ENCODE results near the gene MUSK. TPM values are rescaled to one million over a fixed set of nuclear protein-coding genes. Genes with fewer than 3 reads are reported as not detected.

The MUSK gene
- total RNA-seq, 1 donor from 2014 or later = not detected

GRCh38 chr9:110626101-110626829 lies 42.3 kb upstream of the MUSK start:
- peak; percentile 54 for ATAC-seq (ENCODE audit: low read depth)

GRCh38 chr9:110635589-110635988 lies 33.0 kb upstream of the MUSK start:
- ChIA-PET CTCF (no interaction called here), POLR2A (no interaction called here)
- TF ChIP-seq CTCF (IDR thresholded peaks at IDR 0.05) = no peak
- intact Hi-C loops (cut with micrococcal nuclease) = no loop called here
- Mint-ChIP-seq H3K36me3 (ENCODE audit: low read depth) (no peaks in the 10 kb centered on the region), H3K27me3 (peaks cover 7% of the 10 kb centered on the region), H3K4me3 (no peak overlapping the region), H3K4me1 (no peaks in the 10 kb centered on the region), H3K27ac (no peak overlapping the region), H3K9me3 (peaks cover 14% of the 10 kb centered on the region)
- ATAC-seq (ENCODE audit: low read depth) (no peak), DNase-seq (no peak)

More at GRCh38 chr9:110626101-110626829, 42.3 kb upstream of the MUSK start:
- Mint-ChIP-seq H3K36me3 (ENCODE audit: low read depth) (no peaks in the 10 kb centered on the region), H3K27me3 (no peaks in the 10 kb centered on the region), H3K27ac (no peak overlapping the region), H3K9me3 (no peaks in the 10 kb centered on the region), H3K4me1 (no peaks in the 10 kb centered on the region), H3K4me3 (no peak overlapping the region)
- intact Hi-C loops (cut with micrococcal nuclease) = loop anchor here (10.0 kb wide), 1 partner anchor 721 kb away; no protein-coding TSS in a partner anchor
- ChIA-PET POLR2A (no interaction called here), CTCF (interaction anchor here (1.0 kb wide), 1 partner anchor 1052 kb away, joined by 4 read pairs; no protein-coding TSS in a partner anchor)
- TF ChIP-seq CTCF (IDR thresholded peaks at IDR 0.05) = no peak
- no peak for DNase-seq

- DNase-seq = no peak
- TF ChIP-seq CTCF (IDR thresholded peaks at IDR 0.05) = no peak
- intact Hi-C loops (cut with micrococcal nuclease) = no loop called here
- H3K4me3 Mint-ChIP-seq = no peak overlapping the region
- ATAC-seq (ENCODE audit: low read depth) = no peak
- ChIA-PET CTCF (no interaction called here), POLR2A (no interaction called here)
- peaks cover 7% of the 10 kb centered on the region for H3K27me3 Mint-ChIP-seq
- no peaks in the 10 kb centered on the region for H3K4me1 Mint-ChIP-seq
- H3K36me3 Mint-ChIP-seq (ENCODE audit: low read depth) = no peaks in the 10 kb centered on the region
- peaks cover 14% of the 10 kb centered on the region for H3K9me3 Mint-ChIP-seq
- H3K27ac Mint-ChIP-seq = no peak overlapping the region
Measured at GRCh38 chr9:110638381-110638954, 30.1 kb upstream of the MUSK start.

GRCh38 chr9:110640736-110641135 lies 27.9 kb upstream of the MUSK start:
- intact Hi-C loops (cut with micrococcal nuclease) = no loop called here
- peaks cover 4% of the 10 kb centered on the region for H3K9me3 Mint-ChIP-seq
- no peak overlapping the region for H3K27ac Mint-ChIP-seq
- H3K27me3 Mint-ChIP-seq = peaks cover 4% of the 10 kb centered on the region
- DNase-seq (no peak), ATAC-seq (ENCODE audit: low read depth) (no peak)
- no peak overlapping the region for H3K4me3 Mint-ChIP-seq
- TF ChIP-seq CTCF (IDR thresholded peaks at IDR 0.05) = no peak
- no peaks in the 10 kb centered on the region for H3K36me3 Mint-ChIP-seq (ENCODE audit: low read depth)
- ChIA-PET CTCF (no interaction called here), POLR2A (no interaction called here)
- no peaks in the 10 kb centered on the region for H3K4me1 Mint-ChIP-seq

GRCh38 chr9:110641293-110641692 lies 27.3 kb upstream of the MUSK start:
- Mint-ChIP-seq H3K27ac (no peak overlapping the region), H3K4me1 (no peaks in the 10 kb centered on the region), H3K9me3 (peaks cover 2% of the 10 kb centered on the region), H3K27me3 (peaks cover 4% of the 10 kb centered on the region), H3K36me3 (ENCODE audit: low read depth) (no peaks in the 10 kb centered on the region), H3K4me3 (no peak overlapping the region)
- DNase-seq (no peak), ATAC-seq (ENCODE audit: low read depth) (no peak)
- ChIA-PET CTCF (no interaction called here), POLR2A (no interaction called here)
- no peak for TF ChIP-seq CTCF (IDR thresholded peaks at IDR 0.05)
- intact Hi-C loops (cut with micrococcal nuclease) = no loop called here

All from activated B cell treated with CpG ODN at 0.5 μM for 24 hours (primary cell).